CD4-positive, alpha-beta T cell (primary cell): ENCODE results near the gene DIP2C. TPM values are rescaled to one million over a fixed set of nuclear protein-coding genes. Genes with fewer than 3 reads are reported as not detected.

Source experiments
- ATAC-seq: fragments of 200-7000 bp; cut with Tn5 transposase; one replicate; pipeline ENCODE4 v1.10.0; 2022; ENCODE audit warnings: mild to moderate bottlenecking; ENCODE audit not compliant: poor library complexity
- CTCF ChIA-PET: fragments of 350-600 bp; sonication (Branson Sonifier 250); formaldehyde crosslinking; loops from one replicate; lab custom pipeline; 2021; ENCODE audit warnings: antibody characterized with exemption, inconsistent platforms; lab: Charles Lee
- POLR2A ChIA-PET: fragments of 350-600 bp; sonication (Branson Sonifier 250); formaldehyde crosslinking; loops from one replicate; lab custom pipeline; 2021; ENCODE audit warnings: antibody characterized with exemption, inconsistent platforms; lab: Charles Lee
- DNase-seq, 14 experiments: peaks; one replicate each; pipeline ENCODE4 v3.0.0-alpha.2; 2013 to 2020; ENCODE audit warnings: mixed read lengths in 2 of 14
- H3K27ac ChIP-seq, 2 donors: one replicate each; pipeline versions ENCODE4 v1.5.1 to v1.7.0; 2013; ENCODE audit warnings: low read length in 2 of 2, low read depth in 1 of 2, mild to moderate bottlenecking in 1 of 2
- H3K27me3 ChIP-seq, 2 experiments: 1 replicate in 1 of 2; 2 replicates in 1 of 2; pipeline versions ENCODE4 v1.6.1 to v1.7.0; 2013; ENCODE audit warnings: low read length in 2 of 2, control low read depth in 1 of 2, mild to moderate bottlenecking in 1 of 2, moderate library complexity in 1 of 2; ENCODE audit not compliant: insufficient read depth in 2 of 2, control insufficient read depth in 1 of 2
- H3K36me3 ChIP-seq: one replicate; pipeline ENCODE4 v1.6.1; 2013; ENCODE audit warnings: low read length, control low read depth; ENCODE audit not compliant: insufficient read depth
- H3K4me1 ChIP-seq: one replicate; pipeline ENCODE4 v1.6.1; 2013; ENCODE audit warnings: low read length, control low read depth; ENCODE audit not compliant: insufficient read depth
- H3K4me3 ChIP-seq: one replicate; pipeline ENCODE4 v1.5.1; 2013; ENCODE audit warnings: mild to moderate bottlenecking, low read length, moderate library complexity
- H3K9me3 ChIP-seq, 2 experiments: 1 replicate in 1 of 2; 2 replicates in 1 of 2; pipeline versions ENCODE4 v1.6.1 to v1.7.0; 2013; ENCODE audit warnings: low read length in 2 of 2, mild to moderate bottlenecking in 2 of 2, control low read depth in 1 of 2, moderate library complexity in 1 of 2; ENCODE audit not compliant: control insufficient read depth in 1 of 2, insufficient read depth in 1 of 2
- H3K27ac Mint-ChIP-seq: one replicate; pipeline ENCODE4 v1.8.0; 2020; ENCODE audit warnings: mixed read lengths
- H3K27me3 Mint-ChIP-seq: one replicate; pipeline ENCODE4 v1.8.0; 2021; ENCODE audit warnings: mixed read lengths
- H3K36me3 Mint-ChIP-seq: one replicate; pipeline ENCODE4 v1.8.0; 2021; ENCODE audit warnings: low read depth, mixed read lengths
- H3K4me1 Mint-ChIP-seq: one replicate; pipeline ENCODE4 v1.8.0; 2021; ENCODE audit warnings: low read depth, mixed read lengths
- H3K4me3 Mint-ChIP-seq: one replicate; pipeline ENCODE4 v1.8.0; 2020; ENCODE audit warnings: mild to moderate bottlenecking, mixed read lengths
- H3K9me3 Mint-ChIP-seq: one replicate; pipeline ENCODE4 v1.8.0; 2020; ENCODE audit warnings: mixed read lengths
- CTCF ChIP-seq: fragments of 200-600 bp; IDR thresholded peaks from one replicate; pipeline ENCODE4 v1.8.0; 2022; ENCODE audit warnings: antibody characterized with exemption, mild to moderate bottlenecking
- intact Hi-C, 2 experiments: fragments of 100-400 bp; cut with DNase I in 1 of 2; cut with micrococcal nuclease in 1 of 2; formaldehyde crosslinking; loops; one replicate each; pipeline versions ENCODE4 v1.15.1 to v1.9.0; 2023 to 2025; cut with DNase I, micrococcal nuclease
- total RNA-seq, 174 experiments: library from RNA in 2 of 174; stranded (reverse) in 2 of 174; gene quantifications; one replicate each; pipeline ENCODE4 v1.2.3 and lab custom pipeline; 2021 to 2026

The DIP2C gene
- total RNA-seq, 2 experiments from 2014 or later = 4.1 TPM

GRCh38 chr10:420154-421121 is 269.0 kb downstream of the DIP2C start:
- Mint-ChIP-seq H3K4me3 (no peak overlapping the region), H3K27ac (no peak overlapping the region), H3K9me3 (no peaks in the 10 kb centered on the region), H3K27me3 (no peaks in the 10 kb centered on the region), H3K36me3 (peaks cover 9% of the 10 kb centered on the region), H3K4me1 (no peaks in the 10 kb centered on the region)
- DNase-seq (no peak), ATAC-seq (no peak)
- CTCF ChIA-PET = no interaction called here
- Histone ChIP-seq H3K9me3 (no peaks in the 10 kb centered on the region), H3K36me3 (peaks cover 3% of the 10 kb centered on the region), H3K27me3 (no peaks in the 10 kb centered on the region), H3K27ac (no peak overlapping the region), H3K4me1 (no peaks in the 10 kb centered on the region), H3K4me3 (no peak overlapping the region)
- no peak for TF ChIP-seq CTCF
- intact Hi-C loops = no loop called here
- POLR2A ChIA-PET = no interaction called here

GRCh38 chr10:418894-419293 is 270.6 kb downstream of the DIP2C start:
- no peak overlapping the region for H3K4me3 Mint-ChIP-seq
- ChIA-PET POLR2A (no interaction called here), CTCF (no interaction called here)
- Histone ChIP-seq H3K9me3 (no peaks in the 10 kb centered on the region), H3K27me3 (no peaks in the 10 kb centered on the region), H3K4me3 (no peak overlapping the region), H3K27ac (no peak overlapping the region), H3K4me1 (no peaks in the 10 kb centered on the region), H3K36me3 (peaks cover 3% of the 10 kb centered on the region)
- H3K9me3 Mint-ChIP-seq = no peaks in the 10 kb centered on the region
- H3K27ac Mint-ChIP-seq = no peak overlapping the region
- TF ChIP-seq CTCF = no peak
- ATAC-seq = no peak
- no peak for DNase-seq
- intact Hi-C loops = no loop called here
- H3K36me3 Mint-ChIP-seq = peaks cover 14% of the 10 kb centered on the region
- H3K4me1 Mint-ChIP-seq = no peaks in the 10 kb centered on the region
- H3K27me3 Mint-ChIP-seq = no peaks in the 10 kb centered on the region

- Mint-ChIP-seq H3K4me3 (no peak overlapping the region), H3K27ac (no peak overlapping the region), H3K27me3 (no peaks in the 10 kb centered on the region), H3K9me3 (no peaks in the 10 kb centered on the region), H3K4me1 (no peaks in the 10 kb centered on the region), H3K36me3 (peaks cover 21% of the 10 kb centered on the region)
- no peaks in the 10 kb centered on the region for H3K4me1 ChIP-seq
- ATAC-seq = no peak
- POLR2A ChIA-PET = no interaction called here
- no peak overlapping the region for H3K4me3 ChIP-seq
- no peaks in the 10 kb centered on the region for H3K27me3 ChIP-seq
- no peak overlapping the region for H3K27ac ChIP-seq
- no peak for TF ChIP-seq CTCF
- H3K9me3 ChIP-seq = no peaks in the 10 kb centered on the region
- intact Hi-C loops = no loop called here
- peaks cover 3% of the 10 kb centered on the region for H3K36me3 ChIP-seq
- DNase-seq = no peak
- CTCF ChIA-PET = no interaction called here
Observed at GRCh38 chr10:418226-418625, 271.2 kb downstream of the DIP2C start.
